Fibroblast of pulmonary artery (primary cell): ENCODE measurements around the gene ACCSL.

Source experiments
- DNase-seq: peaks from one replicate; pipeline ENCODE4 v3.0.0-alpha.2; 2010; ENCODE audit warnings: low read depth
- H3K4me3 ChIP-seq: replicated peaks from 2 replicates; pipeline ENCODE4 v1.5.1; 2011; ENCODE audit warnings: low read depth, mild to moderate bottlenecking, control low read depth, low read length, moderate library complexity
- TF ChIP-seq, protein P1 (sequence below): IDR thresholded peaks from 2 replicates; pipeline ENCODE4 v1.5.1; 2011; ENCODE audit warnings: mild to moderate bottlenecking, control low read depth, low read length, inconsistent platforms; ENCODE audit errors: missing control alignments

The ACCSL gene

DNA sequence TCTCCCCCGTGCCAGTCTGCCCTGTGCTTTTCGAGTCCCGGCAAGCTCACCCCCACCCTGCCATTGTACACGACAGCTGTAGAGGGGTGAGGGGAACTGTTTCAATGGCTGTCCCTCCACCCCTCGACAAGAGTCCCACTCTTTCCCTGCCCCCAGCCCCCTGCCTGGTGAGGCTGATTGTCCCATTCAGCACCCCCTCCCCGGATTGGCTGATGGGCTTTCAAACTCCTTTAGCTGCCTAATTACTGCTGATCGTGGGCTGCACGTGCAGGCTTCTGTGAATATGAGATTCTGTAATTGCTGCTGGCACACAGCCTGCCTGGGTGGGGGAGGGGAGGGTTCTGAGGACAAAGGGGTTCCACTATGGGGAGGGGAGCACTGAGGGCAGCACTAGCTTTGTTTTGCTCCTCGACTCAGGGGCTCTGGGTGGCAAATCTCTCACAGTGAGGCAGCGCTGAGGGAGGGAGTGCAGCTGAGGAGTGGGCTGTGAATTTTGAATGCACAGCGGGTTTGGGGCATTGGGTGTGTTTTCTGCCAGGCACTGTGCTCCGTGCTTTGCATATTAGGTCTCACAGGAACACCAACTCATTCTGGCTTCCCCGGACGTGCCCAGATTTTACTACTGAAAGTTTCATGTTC lies 42.6 kb upstream of the ACCSL start:
- H3K4me3 ChIP-seq, result no peak overlapping the region
- TF ChIP-seq, protein P1, sequence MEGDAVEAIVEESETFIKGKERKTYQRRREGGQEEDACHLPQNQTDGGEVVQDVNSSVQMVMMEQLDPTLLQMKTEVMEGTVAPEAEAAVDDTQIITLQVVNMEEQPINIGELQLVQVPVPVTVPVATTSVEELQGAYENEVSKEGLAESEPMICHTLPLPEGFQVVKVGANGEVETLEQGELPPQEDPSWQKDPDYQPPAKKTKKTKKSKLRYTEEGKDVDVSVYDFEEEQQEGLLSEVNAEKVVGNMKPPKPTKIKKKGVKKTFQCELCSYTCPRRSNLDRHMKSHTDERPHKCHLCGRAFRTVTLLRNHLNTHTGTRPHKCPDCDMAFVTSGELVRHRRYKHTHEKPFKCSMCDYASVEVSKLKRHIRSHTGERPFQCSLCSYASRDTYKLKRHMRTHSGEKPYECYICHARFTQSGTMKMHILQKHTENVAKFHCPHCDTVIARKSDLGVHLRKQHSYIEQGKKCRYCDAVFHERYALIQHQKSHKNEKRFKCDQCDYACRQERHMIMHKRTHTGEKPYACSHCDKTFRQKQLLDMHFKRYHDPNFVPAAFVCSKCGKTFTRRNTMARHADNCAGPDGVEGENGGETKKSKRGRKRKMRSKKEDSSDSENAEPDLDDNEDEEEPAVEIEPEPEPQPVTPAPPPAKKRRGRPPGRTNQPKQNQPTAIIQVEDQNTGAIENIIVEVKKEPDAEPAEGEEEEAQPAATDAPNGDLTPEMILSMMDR, result no peak
- no peak for DNase-seq

DNA sequence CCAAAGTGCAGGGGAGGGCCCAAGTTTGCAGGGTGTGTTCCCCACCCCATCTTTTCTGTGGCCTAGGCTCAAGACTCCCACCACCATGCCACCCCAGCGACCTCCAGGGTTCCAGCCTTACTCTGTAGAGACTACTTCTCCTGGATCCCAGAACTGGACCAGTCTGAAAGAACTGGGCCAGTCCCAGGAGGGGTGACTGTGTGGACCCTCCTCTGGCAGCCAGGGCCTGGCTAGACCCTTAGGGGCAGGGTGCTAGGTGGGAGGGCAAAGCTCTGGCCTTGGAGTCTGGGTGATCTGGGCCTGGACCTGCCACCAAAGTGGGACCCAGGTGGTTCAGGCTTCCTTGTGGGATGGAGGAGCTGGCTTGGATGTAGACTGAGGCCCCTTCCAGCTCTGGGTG lies 41.8 kb upstream of the ACCSL start:
- H3K4me3 ChIP-seq, result no peak overlapping the region
- TF ChIP-seq, protein P1, result no peak
- DNase-seq, result no peak

GRCh38 chr11:44006917-44007361 lies 40.8 kb upstream of the ACCSL start:
- H3K4me3 ChIP-seq, result no peak overlapping the region
- TF ChIP-seq, protein P1, result no peak
- DNase-seq, result no peak

GRCh38 chr11:44007481-44008087 lies 40.2 kb upstream of the ACCSL start:
- no peak for DNase-seq
- TF ChIP-seq, protein P1, result no peak
- H3K4me3 ChIP-seq, result no peak overlapping the region

DNA sequence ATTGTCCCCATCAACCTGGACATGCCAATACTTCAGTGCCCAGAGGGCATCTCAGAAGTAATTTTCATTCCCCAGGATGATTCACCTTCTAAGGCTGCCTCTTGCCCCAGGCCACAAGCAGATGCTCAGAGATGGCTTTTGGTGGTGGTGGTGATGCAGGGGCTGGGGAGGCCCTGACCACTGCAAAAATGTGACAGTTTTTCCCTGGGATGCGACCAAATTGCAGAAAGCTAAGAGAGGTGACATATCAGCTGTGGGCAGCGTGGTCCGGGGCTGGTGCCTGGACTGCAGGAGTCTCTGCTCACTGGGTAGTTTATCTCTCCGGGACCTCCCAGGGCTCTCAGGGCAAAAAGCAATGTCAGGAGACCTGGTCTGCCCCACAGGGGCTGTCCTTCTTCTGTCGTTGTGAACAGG lies 39.7 kb upstream of the ACCSL start:
- TF ChIP-seq, protein P1, result no peak
- no peak overlapping the region for H3K4me3 ChIP-seq
- no peak for DNase-seq

- TF ChIP-seq, protein P1, result no peak
- DNase-seq, result no peak
- no peak overlapping the region for H3K4me3 ChIP-seq
These were observed 39.1 kb upstream of the ACCSL start for GRCh38 chr11:44008698-44009097.
